Measurements from ENCODE around the gene PLXNB3.

PLXNB3 gene

DNA sequence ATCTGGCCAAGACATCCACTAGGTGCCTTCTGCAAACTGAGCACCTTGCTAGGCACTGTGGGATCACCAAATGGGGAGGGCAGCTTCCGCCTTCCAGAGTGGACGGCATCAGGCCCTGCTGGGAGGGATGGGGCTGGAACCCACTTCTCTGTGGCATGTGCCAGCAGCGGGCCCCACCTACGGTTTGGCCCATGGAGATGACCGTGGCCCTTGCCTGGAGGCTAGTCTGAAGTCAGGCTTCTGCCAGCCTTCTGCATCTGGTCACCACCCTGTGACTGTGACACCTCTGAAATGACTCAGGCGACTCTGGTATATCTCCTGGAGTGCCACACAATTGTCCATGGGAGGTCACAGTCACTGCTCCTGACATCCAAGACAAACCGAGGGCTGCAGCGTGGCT, 37.6 kb downstream of the PLXNB3 start:
- CTCF ChIA-PET: interaction anchor here (0.7 kb wide), 1 partner anchor 449 kb away, joined by 3 read pairs; no protein-coding TSS in a partner anchor
- H3K4me3 ChIP-seq (ENCODE audit: low read depth, low read length): no peak overlapping the region

DNA sequence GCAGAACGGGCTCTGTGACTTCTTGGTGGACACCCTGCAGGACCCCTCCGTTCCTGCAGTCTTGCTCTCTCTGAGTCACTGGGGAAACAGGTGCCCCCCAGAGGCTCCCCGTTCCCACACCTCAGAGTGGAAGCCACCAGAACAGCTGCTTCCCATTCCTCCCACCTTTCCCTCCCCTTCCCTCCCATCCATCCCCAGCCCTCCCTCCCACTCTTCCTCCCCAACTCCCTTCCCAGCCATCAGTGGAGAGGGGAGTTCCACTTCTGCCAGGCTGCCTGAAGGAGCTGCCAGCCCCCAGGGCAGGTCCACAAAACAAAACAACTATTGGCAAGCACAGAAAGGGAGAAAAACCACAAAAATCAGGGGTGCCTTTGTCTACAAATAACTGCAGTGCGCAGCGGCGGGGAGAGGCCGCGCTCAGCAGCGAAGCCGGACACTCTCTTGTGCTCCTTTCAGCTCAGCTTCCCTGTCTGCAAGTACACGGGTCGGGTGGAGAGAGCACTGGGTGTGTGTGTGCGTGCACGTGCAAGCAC, 38.5 kb downstream of the PLXNB3 start:
- CTCF ChIA-PET: interaction anchor here (0.7 kb wide), 1 partner anchor 38 kb away, joined by 5 read pairs; the partner anchor contains the start of gene PLXNB3
- Histone ChIP-seq H3K9me3 (ENCODE audit: control insufficient read depth, insufficient read depth, low read depth, low read length) (no peaks in the 10 kb centered on the region), H3K36me3 (ENCODE audit: control insufficient read depth in 2 of 2, insufficient read depth in 1 of 2, low read length in 2 of 2) (peaks cover 0 to 19% of the 10 kb centered on the region in 2 experiments; a peak in 2 of 3 replicates), H3K4me1 (ENCODE audit: control insufficient read depth, insufficient read depth, low read length) (no peaks in the 10 kb centered on the region), H3K4me3 (ENCODE audit: low read depth, low read length) (no peak overlapping the region), H3K27ac (ENCODE audit: extremely low read depth, low read depth, low read length) (no peak overlapping the region)
- TF ChIP-seq ZFHX2 (tag by site-specific recombination; conservative IDR thresholded peaks at IDR 0.05) (peak; percentile 72), WT1 (tag by site-specific recombination; IDR thresholded peaks at IDR 0.05) (peak; percentile 84), ZNF211 (tag by site-specific recombination; IDR thresholded peaks at IDR 0.05; ENCODE audit: low read depth) (no peak)
- TF ChIP-seq, protein P1, sequence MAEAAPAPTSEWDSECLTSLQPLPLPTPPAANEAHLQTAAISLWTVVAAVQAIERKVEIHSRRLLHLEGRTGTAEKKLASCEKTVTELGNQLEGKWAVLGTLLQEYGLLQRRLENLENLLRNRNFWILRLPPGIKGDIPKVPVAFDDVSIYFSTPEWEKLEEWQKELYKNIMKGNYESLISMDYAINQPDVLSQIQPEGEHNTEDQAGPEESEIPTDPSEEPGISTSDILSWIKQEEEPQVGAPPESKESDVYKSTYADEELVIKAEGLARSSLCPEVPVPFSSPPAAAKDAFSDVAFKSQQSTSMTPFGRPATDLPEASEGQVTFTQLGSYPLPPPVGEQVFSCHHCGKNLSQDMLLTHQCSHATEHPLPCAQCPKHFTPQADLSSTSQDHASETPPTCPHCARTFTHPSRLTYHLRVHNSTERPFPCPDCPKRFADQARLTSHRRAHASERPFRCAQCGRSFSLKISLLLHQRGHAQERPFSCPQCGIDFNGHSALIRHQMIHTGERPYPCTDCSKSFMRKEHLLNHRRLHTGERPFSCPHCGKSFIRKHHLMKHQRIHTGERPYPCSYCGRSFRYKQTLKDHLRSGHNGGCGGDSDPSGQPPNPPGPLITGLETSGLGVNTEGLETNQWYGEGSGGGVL (tag by site-specific recombination; IDR thresholded peaks at IDR 0.05): peak; percentile 81
- POLR2A ChIA-PET: interaction anchor here (0.6 kb wide), 2 partner anchors 8 to 124 kb away, joined by 3 to 5 read pairs; partner anchors contain the start of gene SSR4

More for the DNA sequence above, 37.6 kb downstream of the PLXNB3 start:
- Histone ChIP-seq H3K27ac (ENCODE audit: extremely low read depth, low read depth, low read length) (no peak overlapping the region), H3K36me3 (ENCODE audit: control insufficient read depth in 2 of 2, insufficient read depth in 1 of 2, low read length in 2 of 2) (peaks cover 3 to 28% of the 10 kb centered on the region in 2 experiments; a peak in 2 of 3 replicates), H3K4me1 (ENCODE audit: control insufficient read depth, insufficient read depth, low read length) (no peaks in the 10 kb centered on the region), H3K9me3 (ENCODE audit: control insufficient read depth, insufficient read depth, low read depth, low read length) (no peaks in the 10 kb centered on the region)
- POLR2A ChIA-PET: no interaction called here
- TF ChIP-seq GLIS1 (tag by site-specific recombination; IDR thresholded peaks at IDR 0.05) (peak; percentile 57), ZNF266 (tag by site-specific recombination; IDR thresholded peaks at IDR 0.05; ENCODE audit: low read depth) (no peak), ZNF791 (tag by site-specific recombination; IDR thresholded peaks at IDR 0.05) (no peak), OSR2 (tag by site-specific recombination; IDR thresholded peaks at IDR 0.05) (no peak), ZFP69B (tag by site-specific recombination; IDR thresholded peaks at IDR 0.05) (peak; percentile 63; the same call in 1 of the 2 replicates), ZNF423 (tag by site-specific recombination; IDR thresholded peaks at IDR 0.05) (no peak), YY2 (tag by site-specific recombination; IDR thresholded peaks at IDR 0.05) (no peak), ZXDB (tag by site-specific recombination; IDR thresholded peaks at IDR 0.05) (no peak)
- TF ChIP-seq, protein P2, sequence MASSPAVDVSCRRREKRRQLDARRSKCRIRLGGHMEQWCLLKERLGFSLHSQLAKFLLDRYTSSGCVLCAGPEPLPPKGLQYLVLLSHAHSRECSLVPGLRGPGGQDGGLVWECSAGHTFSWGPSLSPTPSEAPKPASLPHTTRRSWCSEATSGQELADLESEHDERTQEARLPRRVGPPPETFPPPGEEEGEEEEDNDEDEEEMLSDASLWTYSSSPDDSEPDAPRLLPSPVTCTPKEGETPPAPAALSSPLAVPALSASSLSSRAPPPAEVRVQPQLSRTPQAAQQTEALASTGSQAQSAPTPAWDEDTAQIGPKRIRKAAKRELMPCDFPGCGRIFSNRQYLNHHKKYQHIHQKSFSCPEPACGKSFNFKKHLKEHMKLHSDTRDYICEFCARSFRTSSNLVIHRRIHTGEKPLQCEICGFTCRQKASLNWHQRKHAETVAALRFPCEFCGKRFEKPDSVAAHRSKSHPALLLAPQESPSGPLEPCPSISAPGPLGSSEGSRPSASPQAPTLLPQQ (tag by site-specific recombination; IDR thresholded peaks at IDR 0.05): peak; percentile 60

DNA sequence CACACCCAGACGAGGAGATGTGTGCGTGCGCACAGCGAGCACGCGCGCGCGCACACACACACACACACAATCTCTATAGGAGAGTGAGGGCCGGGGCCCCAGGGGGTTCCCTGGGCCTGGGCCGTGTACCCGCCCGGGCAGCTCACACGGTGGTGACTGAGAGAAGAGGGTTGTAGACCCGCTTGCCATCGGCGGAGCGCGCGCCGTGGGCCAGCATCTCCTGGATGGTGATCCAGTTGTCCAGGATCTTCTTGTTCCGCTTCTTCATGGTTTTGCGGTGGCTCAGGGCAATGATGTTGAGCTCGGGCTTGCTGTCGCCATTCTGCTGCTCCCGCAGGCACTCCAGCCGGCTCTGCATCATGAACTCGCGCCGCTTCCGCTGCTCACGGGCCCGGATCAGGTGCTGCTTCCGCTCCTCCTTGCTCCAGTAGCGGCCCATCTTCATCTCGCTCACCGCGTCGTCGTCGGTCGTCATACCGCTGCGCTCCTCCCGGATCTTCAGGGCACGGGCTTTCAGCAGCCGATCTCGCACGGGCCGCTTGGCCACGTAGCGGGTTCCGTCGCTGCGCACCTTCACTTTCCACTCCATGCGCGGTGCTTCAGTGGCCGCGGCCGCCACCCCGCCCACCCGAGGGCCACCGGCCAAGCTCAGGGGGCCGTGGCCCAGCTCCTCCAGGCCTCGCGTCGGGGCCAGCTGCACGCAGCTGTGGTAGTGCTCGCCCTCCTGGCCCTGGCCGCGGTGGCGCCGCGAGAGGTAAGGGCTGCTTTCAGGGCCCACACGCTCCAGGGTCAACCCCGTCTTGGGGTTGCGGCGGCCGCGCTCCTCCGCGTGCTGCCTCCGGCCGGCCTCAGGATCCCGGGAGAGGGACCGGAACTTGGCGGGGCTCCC, 39.4 kb downstream of the PLXNB3 start:
- CTCF ChIA-PET: interaction anchor here (0.6 kb wide), 1 partner anchor 160 kb away, joined by 4 read pairs; no protein-coding TSS in a partner anchor
- peaks cover 0 to 10% of the 10 kb centered on the region in 2 experiments; a peak in 2 of 3 replicates for H3K36me3 ChIP-seq (ENCODE audit: control insufficient read depth in 2 of 2, insufficient read depth in 1 of 2, low read length in 2 of 2)
- TF ChIP-seq ZBTB8A (tag by site-specific recombination; IDR thresholded peaks at IDR 0.05) (no peak), ZNF248 (tag by site-specific recombination; IDR thresholded peaks at IDR 0.05) (no peak), ZNF155 (tag by site-specific recombination; IDR thresholded peaks at IDR 0.05) (no peak), REPIN1 (tag by site-specific recombination; IDR thresholded peaks at IDR 0.05; ENCODE audit: low read depth) (no peak), ZNF416 (tag by site-specific recombination; IDR thresholded peaks at IDR 0.05) (no peak), ZNF837 (tag by site-specific recombination; IDR thresholded peaks at IDR 0.05) (no peak)
- TF ChIP-seq, protein P3, sequence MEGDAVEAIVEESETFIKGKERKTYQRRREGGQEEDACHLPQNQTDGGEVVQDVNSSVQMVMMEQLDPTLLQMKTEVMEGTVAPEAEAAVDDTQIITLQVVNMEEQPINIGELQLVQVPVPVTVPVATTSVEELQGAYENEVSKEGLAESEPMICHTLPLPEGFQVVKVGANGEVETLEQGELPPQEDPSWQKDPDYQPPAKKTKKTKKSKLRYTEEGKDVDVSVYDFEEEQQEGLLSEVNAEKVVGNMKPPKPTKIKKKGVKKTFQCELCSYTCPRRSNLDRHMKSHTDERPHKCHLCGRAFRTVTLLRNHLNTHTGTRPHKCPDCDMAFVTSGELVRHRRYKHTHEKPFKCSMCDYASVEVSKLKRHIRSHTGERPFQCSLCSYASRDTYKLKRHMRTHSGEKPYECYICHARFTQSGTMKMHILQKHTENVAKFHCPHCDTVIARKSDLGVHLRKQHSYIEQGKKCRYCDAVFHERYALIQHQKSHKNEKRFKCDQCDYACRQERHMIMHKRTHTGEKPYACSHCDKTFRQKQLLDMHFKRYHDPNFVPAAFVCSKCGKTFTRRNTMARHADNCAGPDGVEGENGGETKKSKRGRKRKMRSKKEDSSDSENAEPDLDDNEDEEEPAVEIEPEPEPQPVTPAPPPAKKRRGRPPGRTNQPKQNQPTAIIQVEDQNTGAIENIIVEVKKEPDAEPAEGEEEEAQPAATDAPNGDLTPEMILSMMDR (tag by site-specific recombination; IDR thresholded peaks at IDR 0.05): no peak
- TF ChIP-seq, protein P4, sequence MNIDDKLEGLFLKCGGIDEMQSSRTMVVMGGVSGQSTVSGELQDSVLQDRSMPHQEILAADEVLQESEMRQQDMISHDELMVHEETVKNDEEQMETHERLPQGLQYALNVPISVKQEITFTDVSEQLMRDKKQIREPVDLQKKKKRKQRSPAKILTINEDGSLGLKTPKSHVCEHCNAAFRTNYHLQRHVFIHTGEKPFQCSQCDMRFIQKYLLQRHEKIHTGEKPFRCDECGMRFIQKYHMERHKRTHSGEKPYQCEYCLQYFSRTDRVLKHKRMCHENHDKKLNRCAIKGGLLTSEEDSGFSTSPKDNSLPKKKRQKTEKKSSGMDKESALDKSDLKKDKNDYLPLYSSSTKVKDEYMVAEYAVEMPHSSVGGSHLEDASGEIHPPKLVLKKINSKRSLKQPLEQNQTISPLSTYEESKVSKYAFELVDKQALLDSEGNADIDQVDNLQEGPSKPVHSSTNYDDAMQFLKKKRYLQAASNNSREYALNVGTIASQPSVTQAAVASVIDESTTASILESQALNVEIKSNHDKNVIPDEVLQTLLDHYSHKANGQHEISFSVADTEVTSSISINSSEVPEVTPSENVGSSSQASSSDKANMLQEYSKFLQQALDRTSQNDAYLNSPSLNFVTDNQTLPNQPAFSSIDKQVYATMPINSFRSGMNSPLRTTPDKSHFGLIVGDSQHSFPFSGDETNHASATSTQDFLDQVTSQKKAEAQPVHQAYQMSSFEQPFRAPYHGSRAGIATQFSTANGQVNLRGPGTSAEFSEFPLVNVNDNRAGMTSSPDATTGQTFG (tag by site-specific recombination; IDR thresholded peaks at IDR 0.05; ENCODE audit: borderline replicate concordance): no peak

More for the DNA sequence above, 39.4 kb downstream of the PLXNB3 start:
- H3K27ac ChIP-seq (ENCODE audit: extremely low read depth, low read depth, low read length): no peak overlapping the region
- no peaks in the 10 kb centered on the region for H3K9me3 ChIP-seq (ENCODE audit: control insufficient read depth, insufficient read depth, low read depth, low read length)
- POLR2A ChIA-PET: interaction anchor here (0.6 to 1.4 kb wide), 3 partner anchors 9 to 125 kb away, joined by 3 read pairs; partner anchors contain the start of genes SRPK3 and SSR4
- no peak overlapping the region for H3K4me3 ChIP-seq (ENCODE audit: low read depth, low read length)
- H3K4me1 ChIP-seq (ENCODE audit: control insufficient read depth, insufficient read depth, low read length): no peaks in the 10 kb centered on the region
